Measurements from ENCODE around the gene NPAS3. TPM values are rescaled to one million over a fixed set of nuclear protein-coding genes. Genes with fewer than 3 reads are reported as not detected.

NPAS3 gene
- total RNA-seq, 1 experiment from 2014 or later: not detected

- in situ Hi-C loops (cut with HindIII; ENCODE audit: low sequenced_read_pairs): no loop called here
- no peak for DNase-seq (ENCODE audit: low spot score)
Observed at GRCh38 chr14:33218026-33218425, 279.3 kb downstream of the NPAS3 start.

GRCh38 chr14:33219957-33220356 lies 281.3 kb downstream of the NPAS3 start:
- DNase-seq (ENCODE audit: low spot score): no peak

GRCh38 chr14:33229269-33229929 lies 290.7 kb downstream of the NPAS3 start:
- peak; percentile 21 for DNase-seq (ENCODE audit: low spot score)
- in situ Hi-C loops (cut with HindIII; ENCODE audit: low sequenced_read_pairs): no loop called here

More at GRCh38 chr14:33219957-33220356, 281.3 kb downstream of the NPAS3 start:
- in situ Hi-C loops (cut with HindIII; ENCODE audit: low sequenced_read_pairs): no loop called here

- in situ Hi-C loops (cut with HindIII; ENCODE audit: low sequenced_read_pairs): no loop called here
Observed at GRCh38 chr14:33230021-33230420, 291.3 kb downstream of the NPAS3 start.

GRCh38 chr14:33232031-33232430 lies 293.4 kb downstream of the NPAS3 start:
- in situ Hi-C loops (cut with HindIII; ENCODE audit: low sequenced_read_pairs): no loop called here
- no peak for DNase-seq (ENCODE audit: low spot score)

More at GRCh38 chr14:33230021-33230420, 291.3 kb downstream of the NPAS3 start:
- no peak for DNase-seq (ENCODE audit: low spot score)

- in situ Hi-C loops (cut with HindIII; ENCODE audit: low sequenced_read_pairs): no loop called here
- DNase-seq (ENCODE audit: low spot score): no peak
Observed at GRCh38 chr14:33237115-33237740, 298.5 kb downstream of the NPAS3 start.

- DNase-seq (ENCODE audit: low spot score): no peak
- in situ Hi-C loops (cut with HindIII; ENCODE audit: low sequenced_read_pairs): no loop called here
Observed at GRCh38 chr14:33239465-33239864, 300.8 kb downstream of the NPAS3 start.

- no peak for DNase-seq (ENCODE audit: low spot score)
- in situ Hi-C loops (cut with HindIII; ENCODE audit: low sequenced_read_pairs): no loop called here
Observed at GRCh38 chr14:33240466-33240865, 301.8 kb downstream of the NPAS3 start.

- in situ Hi-C loops (cut with HindIII; ENCODE audit: low sequenced_read_pairs): no loop called here
- DNase-seq (ENCODE audit: low spot score): no peak
Observed at GRCh38 chr14:33241331-33241730, 302.7 kb downstream of the NPAS3 start.

GRCh38 chr14:33249233-33249820 lies 310.6 kb downstream of the NPAS3 start:
- in situ Hi-C loops (cut with HindIII; ENCODE audit: low sequenced_read_pairs): no loop called here
- no peak for DNase-seq (ENCODE audit: low spot score)

- in situ Hi-C loops (cut with HindIII; ENCODE audit: low sequenced_read_pairs): no loop called here
- DNase-seq (ENCODE audit: low spot score): no peak
Observed at GRCh38 chr14:33250963-33251362, 312.3 kb downstream of the NPAS3 start.

- no peak for DNase-seq (ENCODE audit: low spot score)
- in situ Hi-C loops (cut with HindIII; ENCODE audit: low sequenced_read_pairs): no loop called here
Observed at GRCh38 chr14:33254342-33254741, 315.7 kb downstream of the NPAS3 start.

GRCh38 chr14:33254861-33255395 lies 316.2 kb downstream of the NPAS3 start:
- DNase-seq (ENCODE audit: low spot score): no peak
- in situ Hi-C loops (cut with HindIII; ENCODE audit: low sequenced_read_pairs): no loop called here

- in situ Hi-C loops (cut with HindIII; ENCODE audit: low sequenced_read_pairs): no loop called here
- no peak for DNase-seq (ENCODE audit: low spot score)
Observed at GRCh38 chr14:33257796-33258195, 319.1 kb downstream of the NPAS3 start.

GRCh38 chr14:33259764-33260163 lies 321.1 kb downstream of the NPAS3 start:
- in situ Hi-C loops (cut with HindIII; ENCODE audit: low sequenced_read_pairs): no loop called here
- DNase-seq (ENCODE audit: low spot score): no peak

GRCh38 chr14:33271216-33271615 lies 332.5 kb downstream of the NPAS3 start:
- in situ Hi-C loops (cut with HindIII; ENCODE audit: low sequenced_read_pairs): no loop called here
- DNase-seq (ENCODE audit: low spot score): no peak

- DNase-seq (ENCODE audit: low spot score): no peak
- in situ Hi-C loops (cut with HindIII; ENCODE audit: low sequenced_read_pairs): no loop called here
Observed at GRCh38 chr14:33271891-33272290, 333.2 kb downstream of the NPAS3 start.

- in situ Hi-C loops (cut with HindIII; ENCODE audit: low sequenced_read_pairs): no loop called here
- no peak for DNase-seq (ENCODE audit: low spot score)
Observed at GRCh38 chr14:33273978-33274377, 335.3 kb downstream of the NPAS3 start.

GRCh38 chr14:33275879-33276278 lies 337.2 kb downstream of the NPAS3 start:
- no peak for DNase-seq (ENCODE audit: low spot score)
- in situ Hi-C loops (cut with HindIII; ENCODE audit: low sequenced_read_pairs): no loop called here

- DNase-seq (ENCODE audit: low spot score): no peak
- in situ Hi-C loops (cut with HindIII; ENCODE audit: low sequenced_read_pairs): no loop called here
Observed at GRCh38 chr14:33279865-33280264, 341.2 kb downstream of the NPAS3 start.
